Upper lobe of right lung (tissue), 1 donor: ENCODE data around the gene COL5A1. TPM values are rescaled to one million over a fixed set of nuclear protein-coding genes. Genes with fewer than 3 reads are reported as not detected.

Source experiments
- ATAC-seq: fragments of 200-7000 bp; cut with Tn5 transposase; one replicate; pipeline ENCODE4 v1.9.1; 2020; ENCODE audit warnings: mild to moderate bottlenecking, moderate library complexity
- DNase-seq: peaks from one replicate; pipeline ENCODE4 v3.0.0-alpha.2; 2020
- H3K27ac ChIP-seq: fragments of 200-600 bp; one replicate; pipeline ENCODE4 v1.8.0; 2022
- H3K27me3 ChIP-seq: fragments of 200-600 bp; one replicate; pipeline ENCODE4 v1.8.0; 2022; ENCODE audit warnings: mild to moderate bottlenecking
- H3K36me3 ChIP-seq: fragments of 200-600 bp; one replicate; pipeline ENCODE4 v1.8.0; 2022
- H3K4me1 ChIP-seq: fragments of 200-600 bp; one replicate; pipeline ENCODE4 v1.8.0; 2022
- H3K4me3 ChIP-seq: fragments of 200-600 bp; one replicate; pipeline ENCODE4 v1.8.0; 2022; ENCODE audit warnings: mild to moderate bottlenecking
- H3K9me3 ChIP-seq: fragments of 200-600 bp; one replicate; pipeline ENCODE4 v1.8.0; 2022
- CTCF ChIP-seq: fragments of 200-600 bp; IDR thresholded peaks from one replicate; pipeline ENCODE4 v1.8.0; 2022; ENCODE audit warnings: antibody characterized with exemption
- intact Hi-C: fragments of 100-400 bp; cut with DNase I; formaldehyde crosslinking; loops from one replicate; pipeline ENCODE4 v1.11.0; 2022
- total RNA-seq: library from RNA; stranded (reverse); fragmentation: NEBNext Ultra II Directional; extraction: Animal tissue kit (Norgen Biotek cat#: 25700); gene quantifications from one replicate; pipeline ENCODE4 v1.2.1, GENCODE V29; 2021
- donor health status: DM: no; HTN: yes; CAD: no; lungs with severe emphysema.

Gene COL5A1
- total RNA-seq, 1 donor from 2014 or later = 37.8 TPM

- Histone ChIP-seq H3K4me3 (no peak overlapping the region), H3K4me1 (no peaks in the 10 kb centered on the region), H3K36me3 (peaks cover 12% of the 10 kb centered on the region), H3K27me3 (no peaks in the 10 kb centered on the region), H3K27ac (no peak overlapping the region), H3K9me3 (no peaks in the 10 kb centered on the region)
- ATAC-seq = no peak
- no peak for DNase-seq
- TF ChIP-seq CTCF = no peak
- intact Hi-C loops = no loop called here
Measured at GRCh38 chr9:134838651-134839454, 197.2 kb downstream of the COL5A1 start.

- H3K36me3 ChIP-seq = peaks cover 17% of the 10 kb centered on the region
- H3K27me3 ChIP-seq = no peaks in the 10 kb centered on the region
- H3K4me3 ChIP-seq = no peak overlapping the region
- no peak for TF ChIP-seq CTCF
- no peaks in the 10 kb centered on the region for H3K9me3 ChIP-seq
- intact Hi-C loops = no loop called here
- no peaks in the 10 kb centered on the region for H3K4me1 ChIP-seq
- no peak overlapping the region for H3K27ac ChIP-seq
- no peak for ATAC-seq
- DNase-seq = no peak
Measured at GRCh38 chr9:134839455-134840125, 198.0 kb downstream of the COL5A1 start.

GRCh38 chr9:134840511-134840910, 198.9 kb downstream of the COL5A1 start:
- TF ChIP-seq CTCF = no peak
- no peak for DNase-seq
- no peaks in the 10 kb centered on the region for H3K27me3 ChIP-seq
- no peak overlapping the region for H3K27ac ChIP-seq
- no peaks in the 10 kb centered on the region for H3K4me1 ChIP-seq
- no peak overlapping the region for H3K4me3 ChIP-seq
- intact Hi-C loops = no loop called here
- ATAC-seq = no peak
- H3K36me3 ChIP-seq = peaks cover 17% of the 10 kb centered on the region
- no peaks in the 10 kb centered on the region for H3K9me3 ChIP-seq

- H3K27me3 ChIP-seq = no peaks in the 10 kb centered on the region
- H3K36me3 ChIP-seq = peaks cover 17% of the 10 kb centered on the region
- no peaks in the 10 kb centered on the region for H3K4me1 ChIP-seq
- ATAC-seq (no peak), DNase-seq (no peak)
- H3K9me3 ChIP-seq = no peaks in the 10 kb centered on the region
- no peak overlapping the region for H3K27ac ChIP-seq
- intact Hi-C loops = no loop called here
- H3K4me3 ChIP-seq = no peak overlapping the region
- no peak for TF ChIP-seq CTCF
Measured at GRCh38 chr9:134841180-134841904, 199.7 kb downstream of the COL5A1 start.

DNA sequence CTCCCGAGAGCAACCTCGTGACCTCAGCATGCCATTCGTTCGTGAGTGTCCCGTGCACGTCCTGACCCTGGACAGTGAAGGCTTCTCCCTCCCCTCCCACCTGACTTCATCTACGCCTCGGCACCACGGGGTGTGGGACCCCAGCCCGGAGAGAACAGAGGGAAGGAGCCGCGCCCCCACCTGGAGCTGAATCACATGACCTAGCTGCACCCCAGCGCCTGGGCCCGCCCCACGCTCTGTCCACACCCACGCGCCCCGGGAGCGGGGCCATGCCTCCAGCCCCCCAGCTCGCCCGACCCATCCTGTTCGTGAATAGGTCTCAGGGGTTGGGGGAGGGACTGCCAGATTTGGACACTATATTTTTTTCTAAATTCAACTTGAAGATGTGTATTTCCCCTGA, 200.7 kb downstream of the COL5A1 start:
- DNase-seq (no peak), ATAC-seq (no peak)
- H3K9me3 ChIP-seq = no peaks in the 10 kb centered on the region
- no peak overlapping the region for H3K4me3 ChIP-seq
- H3K4me1 ChIP-seq = no peaks in the 10 kb centered on the region
- no peak for TF ChIP-seq CTCF
- intact Hi-C loops = no loop called here
- peaks cover 11% of the 10 kb centered on the region for H3K36me3 ChIP-seq
- no peak overlapping the region for H3K27ac ChIP-seq
- H3K27me3 ChIP-seq = no peaks in the 10 kb centered on the region
